IPS DF 4.7 (cell line): ENCODE results near the gene ATG10.
"Not testable (repeated sequence)": the region's sequence is repeated elsewhere in the genome, so short reads cannot be mapped to it uniquely, and the experiment has no call there.

Experiments
- DNase-seq: peaks from one replicate; pipeline ENCODE4 v3.0.0-alpha.2; 2013; ENCODE audit warnings: low spot score; ENCODE audit errors: extremely low read depth

The ATG10 gene

GRCh38 chr5:81971712-81972491, at the start of gene ATG10:
Gene ATG10, plus strand, starts transcription at chr5:81972023. Its CDS starts 15,548 bp downstream, at chr5:81987571.
- DNase-seq: no peak

GRCh38 chr5:81922854-81923279, 49.0 kb upstream of the ATG10 start:
- DNase-seq: no peak

- no peak for DNase-seq
These were observed 47.4 kb upstream of the ATG10 start for GRCh38 chr5:81924442-81924841.

- no peak for DNase-seq
These were observed 46.8 kb upstream of the ATG10 start for GRCh38 chr5:81925009-81925408.

GRCh38 chr5:81925981-81926380, 45.8 kb upstream of the ATG10 start:
- DNase-seq: no peak

- no peak for DNase-seq
These were observed 35.8 kb upstream of the ATG10 start for GRCh38 chr5:81936066-81936465.

GRCh38 chr5:81936750-81937149, 35.1 kb upstream of the ATG10 start:
- no peak for DNase-seq

GRCh38 chr5:81942746-81943145, 29.1 kb upstream of the ATG10 start:
- no peak for DNase-seq

- no peak for DNase-seq
These were observed 23.5 kb upstream of the ATG10 start for GRCh38 chr5:81948349-81948748.

- no peak for DNase-seq
These were observed 22.4 kb upstream of the ATG10 start for GRCh38 chr5:81949462-81949861.

GRCh38 chr5:81950996-81951395, 20.8 kb upstream of the ATG10 start:
- no peak for DNase-seq

GRCh38 chr5:81954796-81955195, 17.0 kb upstream of the ATG10 start:
- DNase-seq: not testable (repeated sequence)

- DNase-seq: not testable (repeated sequence)
These were observed 13.7 kb upstream of the ATG10 start for GRCh38 chr5:81958129-81958528.

GRCh38 chr5:81961651-81962440, 10.0 kb upstream of the ATG10 start:
- DNase-seq: no peak

GRCh38 chr5:81963544-81963943, 8.3 kb upstream of the ATG10 start:
- no peak for DNase-seq

- no peak for DNase-seq
These were observed 6.3 kb upstream of the ATG10 start for GRCh38 chr5:81965524-81965923.

- no peak for DNase-seq
These were observed 2.6 kb upstream of the ATG10 start for GRCh38 chr5:81969226-81969625.

GRCh38 chr5:81969912-81970311, 1.9 kb upstream of the ATG10 start:
- no peak for DNase-seq

GRCh38 chr5:81971111-81971711, 612 bp upstream of the ATG10 start:
- no peak for DNase-seq

GRCh38 chr5:81972492-81972783, 615 bp downstream of the ATG10 start:
- no peak for DNase-seq

GRCh38 chr5:81980160-81980559, 8.3 kb downstream of the ATG10 start:
- DNase-seq: no peak

GRCh38 chr5:81980598-81981260, 8.9 kb downstream of the ATG10 start:
- DNase-seq: no peak
